Measurements from ENCODE around the gene GABARAP.

GABARAP gene

GRCh38 chr17:7280519-7281073 is 38.3 kb upstream of the GABARAP start:
- TF ChIP-seq CTCF (IDR thresholded peaks at IDR 0.05; ENCODE audit: low read depth, low read length): peak; percentile 95
- DNase-seq (ENCODE audit: low read depth, low spot score): peak; percentile 72
- H3K4me3 ChIP-seq (ENCODE audit: low read depth, low read length): peak overlapping the region; percentile 36
- in situ Hi-C loops (cut with HindIII; ENCODE audit: low sequenced_read_pairs): no loop called here

GRCh38 chr17:7279448-7279847 is 37.2 kb upstream of the GABARAP start:
- TF ChIP-seq CTCF (IDR thresholded peaks at IDR 0.05; ENCODE audit: low read depth, low read length): no peak
- in situ Hi-C loops (cut with HindIII; ENCODE audit: low sequenced_read_pairs): no loop called here
- DNase-seq (ENCODE audit: low read depth, low spot score): no peak
- no peak overlapping the region for H3K4me3 ChIP-seq (ENCODE audit: low read depth, low read length)

- TF ChIP-seq CTCF (IDR thresholded peaks at IDR 0.05; ENCODE audit: low read depth, low read length): no peak
- H3K4me3 ChIP-seq (ENCODE audit: low read depth, low read length): no peak overlapping the region
- no peak for DNase-seq (ENCODE audit: low read depth, low spot score)
- in situ Hi-C loops (cut with HindIII; ENCODE audit: low sequenced_read_pairs): no loop called here
Measured at GRCh38 chr17:7266784-7267183, 24.5 kb upstream of the GABARAP start.

GRCh38 chr17:7263801-7264078 is 21.5 kb upstream of the GABARAP start:
- in situ Hi-C loops (cut with HindIII; ENCODE audit: low sequenced_read_pairs): no loop called here
- TF ChIP-seq CTCF (IDR thresholded peaks at IDR 0.05; ENCODE audit: low read depth, low read length): no peak
- no peak overlapping the region for H3K4me3 ChIP-seq (ENCODE audit: low read depth, low read length)
- no peak for DNase-seq (ENCODE audit: low read depth, low spot score)

- H3K4me3 ChIP-seq (ENCODE audit: low read depth, low read length): no peak overlapping the region
- in situ Hi-C loops (cut with HindIII; ENCODE audit: low sequenced_read_pairs): no loop called here
- no peak for TF ChIP-seq CTCF (IDR thresholded peaks at IDR 0.05; ENCODE audit: low read depth, low read length)
- no peak for DNase-seq (ENCODE audit: low read depth, low spot score)
Measured at GRCh38 chr17:7262935-7263800, 20.9 kb upstream of the GABARAP start.

GRCh38 chr17:7262192-7262934 is 20.1 kb upstream of the GABARAP start, which contains the start of gene CLDN7:
Gene CLDN7, minus strand, starts transcription at chr17:7262478. Its CDS starts 435 bp downstream, at chr17:7262043.
- TF ChIP-seq CTCF (IDR thresholded peaks at IDR 0.05; ENCODE audit: low read depth, low read length): no peak
- in situ Hi-C loops (cut with HindIII; ENCODE audit: low sequenced_read_pairs): no loop called here
- DNase-seq (ENCODE audit: low read depth, low spot score): no peak
- H3K4me3 ChIP-seq (ENCODE audit: low read depth, low read length): peak within 1 kb of the TSS; percentile 27

Measured in astrocyte of the spinal cord (primary cell).